RCC 7860 (cell line): ENCODE data around the gene RCE1.
A peak's percentile ranks its signal among the peaks of the same experiment; 100 is the strongest.

Experiments
- DNase-seq: peaks from one replicate; pipeline ENCODE4 v3.0.0-alpha.2; 2015; ENCODE audit warnings: low spot score
- FAIRE-seq: peaks from 2 replicates; lab custom pipeline; 2012; peaks lifted over from hg19 to GRCh38; lab: Jason Lieb, UNC

Gene RCE1

DNA sequence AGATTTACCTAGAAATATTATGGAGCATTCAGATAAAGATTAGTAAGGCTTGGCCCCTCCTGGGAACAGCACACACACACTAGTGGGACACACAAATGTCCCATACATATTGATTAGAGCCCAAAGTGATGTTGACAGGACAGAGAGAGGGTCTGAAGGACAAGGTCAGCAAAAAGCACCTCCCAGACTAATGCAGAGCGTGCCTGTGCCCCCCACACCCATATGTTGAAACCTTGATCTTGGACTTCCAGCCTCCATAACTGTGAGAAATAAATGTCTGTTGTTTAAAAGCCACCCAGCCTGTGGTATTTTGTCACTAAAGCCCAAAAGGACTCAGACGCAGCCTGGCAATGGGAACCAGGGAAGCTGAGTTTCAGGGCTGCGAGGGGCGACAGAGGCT lies 41.2 kb downstream of the RCE1 start:
- FAIRE-seq (no peak), DNase-seq (no peak)

DNA sequence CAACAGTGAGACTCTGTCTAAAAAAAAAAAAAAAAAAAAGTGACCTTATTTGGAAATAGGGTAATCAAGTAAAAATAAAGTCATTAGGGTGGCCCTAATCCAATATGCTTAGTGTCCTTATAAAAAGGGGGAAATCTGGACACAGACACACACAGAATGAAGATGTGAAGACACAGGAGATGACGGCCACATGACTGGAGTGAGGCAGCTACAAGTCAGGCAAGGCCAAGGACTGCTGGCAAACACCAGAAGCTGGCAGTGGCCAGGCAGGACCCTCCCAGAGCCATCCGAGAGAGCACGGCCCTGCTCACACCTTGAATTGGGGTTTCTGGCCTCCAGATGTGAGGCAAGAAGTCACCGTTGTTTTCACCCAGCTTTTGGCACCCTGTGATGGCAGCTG lies 42.2 kb downstream of the RCE1 start:
- FAIRE-seq (no peak), DNase-seq (no peak)

DNA sequence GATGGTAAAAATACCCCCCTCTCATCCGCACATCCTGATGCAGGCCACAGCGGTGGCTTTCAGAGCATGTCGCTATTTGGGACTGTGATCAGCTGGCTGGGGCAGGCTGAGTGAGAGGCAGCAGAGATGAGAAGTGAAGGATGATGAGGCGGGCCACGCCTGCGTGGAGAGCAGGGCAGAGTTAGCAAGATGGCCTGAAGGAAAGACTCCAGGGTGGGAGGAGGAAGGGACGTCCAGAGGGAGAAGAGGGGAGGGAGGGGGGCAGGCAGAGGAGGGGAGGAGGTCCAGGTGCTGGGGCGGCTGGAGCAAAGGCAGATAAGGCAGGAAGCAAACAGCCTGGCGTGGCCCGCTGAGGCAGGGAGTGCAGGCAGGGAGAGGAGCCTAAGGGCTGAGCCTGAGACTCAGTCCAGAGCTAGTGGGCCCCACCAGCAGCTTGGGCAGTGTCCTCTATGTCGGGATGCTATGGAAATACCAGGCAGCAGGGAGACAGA lies 42.8 kb downstream of the RCE1 start:
- FAIRE-seq (no peak), DNase-seq (no peak)

DNA sequence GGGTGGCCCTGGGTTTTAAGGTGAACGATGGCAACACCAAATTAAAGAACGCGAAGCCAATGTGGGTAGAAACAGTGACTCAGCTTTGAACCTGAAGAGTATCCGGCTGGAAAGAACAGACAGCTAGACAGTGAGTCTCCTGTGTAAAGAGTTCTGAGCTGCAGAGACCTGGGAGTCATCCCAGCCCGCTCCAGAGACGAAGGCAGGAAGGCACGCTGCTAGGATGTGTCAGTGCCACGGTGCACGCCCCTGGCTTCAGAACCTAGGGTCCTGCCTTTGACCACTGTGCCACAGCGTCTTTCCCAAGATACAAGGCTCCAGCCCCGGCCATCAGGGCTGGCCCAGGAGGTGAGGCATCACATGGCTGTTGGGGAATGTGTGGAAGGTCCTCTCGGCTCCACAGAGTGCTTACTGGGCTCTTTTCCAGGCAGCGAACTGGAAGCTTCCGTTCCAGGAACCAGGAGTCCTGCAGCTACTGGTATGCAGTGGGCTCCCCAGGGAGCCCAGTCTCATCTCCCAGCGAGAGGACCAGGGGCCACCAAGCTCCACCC lies 43.5 kb downstream of the RCE1 start:
- FAIRE-seq (peak; percentile 81), DNase-seq (peak; percentile 90)

DNA sequence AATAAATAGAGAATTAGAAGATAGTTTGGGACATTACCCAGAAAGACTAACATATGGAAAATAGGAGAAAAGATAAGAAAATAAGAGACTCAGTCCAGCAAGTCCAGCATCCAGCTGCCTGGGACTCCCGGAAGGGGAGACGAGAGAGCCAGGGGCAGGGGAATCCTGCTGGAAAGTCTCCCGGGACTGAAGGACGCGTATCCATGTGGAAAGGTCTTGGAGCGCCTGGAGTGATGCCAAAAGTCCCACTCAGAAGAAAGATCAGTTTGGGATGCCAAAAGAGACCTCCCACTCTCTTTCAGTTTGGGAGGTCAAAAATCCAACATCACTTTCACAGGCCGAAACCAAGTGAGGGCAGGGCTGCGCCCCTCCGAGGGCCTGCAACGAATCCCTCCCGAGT lies 44.3 kb downstream of the RCE1 start:
- DNase-seq (no peak), FAIRE-seq (no peak)

DNA sequence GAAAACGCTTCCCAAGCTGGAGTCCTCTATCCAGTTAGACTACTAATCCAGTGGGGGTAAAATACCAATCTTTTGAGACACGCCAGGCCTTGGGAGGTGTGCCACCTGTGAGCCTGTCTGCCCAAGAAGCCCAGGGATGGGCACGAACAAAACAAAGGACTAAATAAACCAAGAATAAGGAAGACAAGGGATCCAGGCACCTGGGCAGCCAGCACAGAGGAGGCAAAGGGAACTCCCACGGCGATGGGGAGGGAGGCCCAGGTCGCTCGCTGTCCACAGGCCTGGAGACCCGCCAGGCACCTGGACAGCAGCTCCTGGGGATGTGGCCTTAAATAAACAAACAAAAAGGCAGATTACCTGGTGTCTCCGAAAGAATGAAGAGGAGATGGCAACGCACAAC lies 45.0 kb downstream of the RCE1 start:
- no peak for DNase-seq
- FAIRE-seq, result no peak

DNA sequence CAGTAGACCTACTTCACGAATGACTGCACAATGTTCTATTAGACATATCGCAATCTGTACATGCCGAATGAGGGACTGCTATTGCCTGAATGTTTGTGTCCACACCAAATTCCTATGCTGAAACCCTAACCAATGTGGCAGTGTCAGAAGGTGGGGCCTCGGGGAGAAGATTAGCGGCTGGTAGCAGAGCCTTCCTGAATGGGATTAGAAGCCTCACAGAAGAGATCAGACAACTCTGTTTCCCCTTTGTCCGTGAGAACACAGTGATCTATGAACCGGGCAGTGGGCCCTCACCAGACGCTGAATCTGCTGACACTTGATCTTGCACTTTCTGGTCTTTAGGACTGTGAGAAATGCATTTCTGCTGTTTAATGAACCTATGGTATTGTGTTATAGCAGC lies 46.7 kb downstream of the RCE1 start:
- DNase-seq (no peak), FAIRE-seq (no peak)

DNA sequence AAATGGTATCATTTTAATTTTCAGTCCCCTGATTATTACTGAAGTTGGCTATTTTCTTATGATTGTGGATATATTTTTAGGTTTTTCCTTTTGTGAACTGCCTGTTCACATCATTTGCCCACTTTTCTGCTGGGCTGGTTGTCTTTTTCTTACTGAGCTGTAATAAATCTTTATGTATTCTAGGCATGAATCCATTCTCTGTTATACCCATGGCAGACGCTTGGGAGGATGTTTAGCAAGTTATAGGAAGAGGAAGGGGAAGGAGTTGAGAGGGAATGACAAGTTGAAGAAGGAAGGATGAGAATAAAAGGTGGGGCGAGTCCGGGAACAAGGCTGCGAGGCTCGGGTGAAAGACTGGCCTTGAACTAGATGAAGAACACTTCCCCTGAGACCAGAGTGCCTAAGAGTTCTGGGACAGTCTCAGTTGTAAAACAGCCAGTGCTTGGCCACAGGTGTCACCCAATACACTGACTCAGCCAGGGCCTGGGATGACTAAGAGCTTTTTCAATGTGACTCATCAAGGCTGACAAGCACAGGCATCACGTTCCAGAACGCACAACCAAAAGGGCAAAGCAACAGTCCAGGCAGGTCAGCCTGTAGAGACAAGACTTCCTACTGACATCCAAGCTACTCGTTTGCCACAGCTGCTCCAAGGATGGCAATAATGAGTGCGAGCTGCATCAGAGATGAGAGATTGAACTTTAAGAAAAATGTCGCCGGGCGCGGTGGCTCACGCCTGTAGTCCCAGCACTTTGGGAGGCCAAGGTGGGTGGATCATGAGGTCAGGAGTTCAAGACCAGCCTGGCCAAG lies 48.8 kb downstream of the RCE1 start:
- DNase-seq (peak; percentile 96), FAIRE-seq (peak; percentile 88)

DNA sequence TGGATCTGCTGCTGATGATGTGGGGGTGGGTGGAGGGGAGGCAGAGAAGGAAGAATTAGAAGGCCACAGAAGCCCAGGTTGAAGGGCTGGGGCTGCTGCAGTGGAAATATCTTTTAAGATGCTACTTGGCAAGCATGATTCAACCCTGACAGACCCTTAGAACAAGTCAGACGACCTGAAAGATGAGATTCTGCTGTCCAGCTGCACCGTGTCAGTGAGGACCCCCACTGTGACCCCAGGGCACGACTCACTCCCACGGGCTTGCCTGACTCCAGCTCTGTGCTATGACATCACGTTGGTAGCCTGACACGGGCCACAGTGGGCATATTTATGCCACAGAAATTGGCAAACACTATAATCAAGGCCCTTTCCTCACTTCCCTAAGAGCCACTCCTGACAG lies 49.7 kb downstream of the RCE1 start:
- DNase-seq (peak; percentile 21), FAIRE-seq (no peak)

DNA sequence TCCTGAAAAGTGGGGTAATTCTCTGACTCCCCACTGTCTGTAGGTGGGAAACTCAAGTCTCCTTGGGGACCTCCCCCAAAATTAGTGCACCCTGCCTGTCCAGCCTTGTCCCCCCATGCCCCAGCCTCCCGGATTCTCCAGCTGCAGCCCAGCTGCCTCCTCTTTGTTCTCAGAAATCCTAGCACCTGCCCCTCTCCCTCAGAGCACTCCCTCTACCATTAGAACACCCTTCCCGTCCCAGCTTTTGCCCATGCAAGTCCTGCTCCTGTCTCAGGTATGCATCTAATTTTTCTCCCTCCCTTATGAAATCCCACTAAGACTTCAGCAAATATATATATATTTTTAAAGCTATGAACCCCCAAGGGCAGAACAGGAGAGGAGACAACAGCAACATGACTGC lies 50.9 kb downstream of the RCE1 start:
- no peak for FAIRE-seq

More for the DNA sequence above, 50.9 kb downstream of the RCE1 start:
- DNase-seq, result no peak
